Left renal pelvis (tissue), 4 donors: ENCODE data around the gene SRPK2. TPM values are rescaled to one million over a fixed set of nuclear protein-coding genes. Genes with fewer than 3 reads are reported as not detected.
"Not testable (repeated sequence)": the region's sequence is repeated elsewhere in the genome, so short reads cannot be mapped to it uniquely, and the experiment has no call there.

Experiments
- DNase-seq, 4 donors: peaks; one replicate each; pipeline ENCODE4 v3.0.0-alpha.2; 2013; ENCODE audit warnings: low read depth in 4 of 4, low spot score in 3 of 4
- polyA plus RNA-seq, 4 donors: library from polyadenylated mRNA; unstranded; fragments of 120-200 nt; gene quantifications; one replicate each; pipeline ENCODE4 v1.2.1, GENCODE V29; 2013; ENCODE audit not compliant: insufficient read length in 4 of 4

SRPK2 gene
- polyA plus RNA-seq, 4 donors = 49.2 to 67.3 (median 56.3) TPM

- no peak for DNase-seq
These were observed 43.7 kb downstream of the SRPK2 start for GRCh38 chr7:105345003-105345402.

- DNase-seq = no peak
These were observed 49.1 kb downstream of the SRPK2 start for GRCh38 chr7:105339404-105340323.

GRCh38 chr7:105337529-105337928 is 51.2 kb downstream of the SRPK2 start:
- no peak for DNase-seq

- no peak for DNase-seq
These were observed 52.7 kb downstream of the SRPK2 start for GRCh38 chr7:105336009-105336408.

- not testable (repeated sequence) for DNase-seq
These were observed 56.1 kb downstream of the SRPK2 start for GRCh38 chr7:105332661-105333060.

GRCh38 chr7:105330526-105330925 is 58.2 kb downstream of the SRPK2 start:
- no peak for DNase-seq

- DNase-seq = no peak
These were observed 61.5 kb downstream of the SRPK2 start for GRCh38 chr7:105327201-105327600.

- no peak for DNase-seq
These were observed 63.4 kb downstream of the SRPK2 start for GRCh38 chr7:105325216-105325904.

- DNase-seq = not testable (repeated sequence)
These were observed 64.1 kb downstream of the SRPK2 start for GRCh38 chr7:105324606-105325005.

- DNase-seq = no peak
These were observed 65.4 kb downstream of the SRPK2 start for GRCh38 chr7:105323366-105323765.

- no peak for DNase-seq
These were observed 66.0 kb downstream of the SRPK2 start for GRCh38 chr7:105322655-105323277.

- no peak for DNase-seq
These were observed 66.8 kb downstream of the SRPK2 start for GRCh38 chr7:105321754-105322455.

- DNase-seq = no peak
These were observed 67.8 kb downstream of the SRPK2 start for GRCh38 chr7:105320896-105321295.

- DNase-seq = no peak
These were observed 69.1 kb downstream of the SRPK2 start for GRCh38 chr7:105319578-105319977.

GRCh38 chr7:105316578-105317344 is 72.0 kb downstream of the SRPK2 start:
- DNase-seq = no peak

- no peak for DNase-seq
These were observed 73.4 kb downstream of the SRPK2 start for GRCh38 chr7:105315357-105315756.

GRCh38 chr7:105309235-105310169 is 79.2 kb downstream of the SRPK2 start:
- DNase-seq = peak in 1 of 4 donors; percentile 30

GRCh38 chr7:105307163-105307672 is 81.5 kb downstream of the SRPK2 start:
- no peak for DNase-seq

GRCh38 chr7:105306298-105306748 is 82.4 kb downstream of the SRPK2 start:
- no peak for DNase-seq
